Measurements from ENCODE around the gene CBR3.

GRCh38 chr21:36126621-36127110, 8.2 kb upstream of the CBR3 start:
- no peak for TF ChIP-seq RFX5 (IDR thresholded peaks at IDR 0.05; ENCODE audit: low read depth, low read length)
- no peak for TF ChIP-seq NFE2L2 (IDR thresholded peaks at IDR 0.05; ENCODE audit: low read depth, low read length)
- no peak for TF ChIP-seq CTCF (conservative IDR thresholded peaks at IDR 0.05; ENCODE audit: low read depth, low read length)
- no peak for TF ChIP-seq POLR2A (IDR thresholded peaks at IDR 0.05; ENCODE audit: low read depth, low read length)
- TF ChIP-seq MAZ (IDR thresholded peaks at IDR 0.05; ENCODE audit: borderline replicate concordance, low read depth, low read length), result no peak
- no peak for TF ChIP-seq CEBPB (IDR thresholded peaks at IDR 0.05; ENCODE audit: low read depth, low read length)
- no peak for TF ChIP-seq FOS (IDR thresholded peaks at IDR 0.05; ENCODE audit: low read depth, low read length)
